ENCODE data around the gene MCM7.

Gene MCM7

DNA sequence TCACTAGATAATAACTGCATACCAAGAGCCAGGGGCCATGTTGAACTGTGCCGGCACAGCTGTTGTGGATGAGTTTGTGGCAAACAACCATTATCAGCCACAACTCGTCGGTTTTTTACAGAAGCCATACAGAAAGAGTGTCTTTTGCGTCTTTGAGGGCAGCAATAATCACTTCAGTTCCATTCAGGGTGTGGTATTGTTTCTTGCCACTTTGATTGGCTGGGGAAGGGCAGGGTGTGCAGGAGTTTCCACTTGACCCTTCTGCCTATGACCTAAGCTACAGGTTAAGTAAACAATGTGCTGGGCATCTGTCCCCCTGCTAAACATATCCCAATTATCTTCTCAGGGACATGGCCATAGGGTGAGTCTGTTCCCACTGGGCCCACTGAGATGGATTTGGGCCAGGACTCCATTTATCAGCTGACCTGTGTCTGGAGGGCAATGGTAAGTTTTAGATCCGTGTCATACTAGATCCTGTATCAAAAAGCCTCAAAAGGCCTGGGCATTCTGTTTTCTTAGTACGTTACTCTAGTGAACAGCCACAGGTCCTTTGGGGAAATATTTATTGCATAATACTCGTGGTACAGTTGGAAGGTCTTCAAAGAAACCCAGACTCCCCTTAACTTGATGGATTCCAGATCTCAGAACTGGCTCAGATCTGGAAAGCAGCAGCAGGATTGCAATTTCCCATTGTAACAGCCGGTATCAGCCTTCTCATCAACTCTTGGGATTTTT lies 35.6 kb downstream of the MCM7 start:
- peak in 1 of 3 experiments; percentile 17 for DNase-seq

DNA sequence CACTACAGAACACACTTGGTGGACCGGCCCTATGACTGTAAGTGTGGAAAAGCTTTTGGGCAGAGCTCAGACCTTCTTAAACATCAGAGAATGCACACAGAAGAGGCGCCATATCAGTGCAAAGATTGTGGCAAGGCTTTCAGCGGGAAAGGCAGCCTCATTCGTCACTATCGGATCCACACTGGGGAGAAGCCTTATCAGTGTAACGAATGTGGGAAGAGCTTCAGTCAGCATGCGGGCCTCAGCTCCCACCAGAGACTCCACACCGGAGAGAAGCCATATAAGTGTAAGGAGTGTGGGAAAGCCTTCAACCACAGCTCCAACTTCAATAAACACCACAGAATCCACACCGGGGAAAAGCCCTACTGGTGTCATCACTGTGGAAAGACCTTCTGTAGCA lies 37.0 kb downstream of the MCM7 start:
- DNase-seq: no peak

DNA sequence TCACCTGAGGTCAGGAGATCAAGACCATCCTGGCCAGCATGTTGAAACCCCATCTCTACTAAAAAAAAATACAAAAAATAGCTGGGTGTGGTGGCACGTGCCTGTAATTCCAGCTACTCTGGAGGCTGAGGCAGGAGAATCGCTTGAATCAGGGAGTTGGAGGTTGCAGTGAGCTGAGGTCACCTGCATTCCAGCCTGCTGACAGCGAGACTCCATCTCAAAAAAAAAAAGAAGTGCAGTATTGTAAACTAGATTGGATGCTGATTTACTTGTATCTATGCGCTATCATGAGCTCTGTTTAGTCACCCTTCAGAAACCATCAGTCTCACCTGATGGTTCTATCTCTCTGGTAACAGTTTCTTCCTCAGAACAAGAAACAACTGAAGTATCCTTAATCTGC lies 37.8 kb downstream of the MCM7 start:
- no peak for DNase-seq

DNA sequence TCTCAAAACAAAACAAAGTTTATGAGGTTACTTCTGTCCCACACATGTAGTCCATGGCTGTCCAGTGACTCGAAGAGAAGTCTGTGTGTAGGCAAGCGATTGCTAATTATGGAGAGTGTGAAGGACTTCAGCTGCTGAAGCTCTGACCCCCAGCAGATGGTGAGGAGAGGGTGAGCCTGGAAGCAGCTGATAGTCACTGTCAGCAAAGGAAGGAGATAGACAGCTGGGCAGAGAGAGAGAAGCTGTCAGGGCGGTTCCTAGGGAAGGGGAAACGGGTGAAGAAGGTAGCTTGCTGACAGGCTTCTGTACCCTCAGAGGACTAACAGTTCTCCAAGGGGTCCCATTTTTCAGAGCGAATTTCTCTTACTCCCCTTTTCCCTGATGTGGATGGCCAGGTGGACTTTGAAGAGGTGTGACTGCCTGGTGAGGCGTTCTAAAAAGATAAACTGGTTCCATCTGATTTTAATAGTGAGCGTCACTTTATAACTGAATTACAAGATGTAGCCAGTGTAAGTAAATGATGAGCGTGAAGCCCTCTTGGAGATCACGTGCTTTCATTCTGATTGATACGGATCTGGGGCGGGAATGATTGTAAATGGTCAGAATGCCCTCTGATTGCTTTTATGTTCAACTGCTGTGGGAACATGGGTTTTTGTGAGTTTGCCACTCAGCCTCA lies 39.5 kb downstream of the MCM7 start:
- no peak for DNase-seq

DNA sequence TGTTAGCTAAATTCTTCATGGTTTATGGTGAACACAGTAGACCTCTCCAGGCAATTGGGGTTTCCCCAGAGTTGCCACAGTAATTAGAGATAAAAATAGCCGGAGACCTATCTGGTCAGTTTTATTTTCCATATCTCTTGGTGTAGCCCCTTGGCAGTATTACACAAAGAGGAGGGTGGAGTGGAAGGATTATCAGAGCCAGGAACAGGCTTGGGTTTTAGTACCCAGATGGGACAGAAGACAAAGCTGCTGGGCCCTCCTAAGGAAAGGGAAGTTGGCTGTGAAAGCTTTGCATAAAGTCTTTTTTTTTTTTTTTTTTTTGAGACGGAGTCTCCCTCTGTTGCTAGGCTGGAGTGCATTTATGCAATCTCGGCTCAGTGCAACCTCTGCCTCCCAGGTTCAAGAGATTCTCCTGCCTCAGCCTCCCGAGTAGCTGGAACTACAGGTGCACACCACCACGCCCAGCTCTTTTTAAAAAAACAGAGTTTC lies 41.9 kb downstream of the MCM7 start:
- DNase-seq: no peak

DNA sequence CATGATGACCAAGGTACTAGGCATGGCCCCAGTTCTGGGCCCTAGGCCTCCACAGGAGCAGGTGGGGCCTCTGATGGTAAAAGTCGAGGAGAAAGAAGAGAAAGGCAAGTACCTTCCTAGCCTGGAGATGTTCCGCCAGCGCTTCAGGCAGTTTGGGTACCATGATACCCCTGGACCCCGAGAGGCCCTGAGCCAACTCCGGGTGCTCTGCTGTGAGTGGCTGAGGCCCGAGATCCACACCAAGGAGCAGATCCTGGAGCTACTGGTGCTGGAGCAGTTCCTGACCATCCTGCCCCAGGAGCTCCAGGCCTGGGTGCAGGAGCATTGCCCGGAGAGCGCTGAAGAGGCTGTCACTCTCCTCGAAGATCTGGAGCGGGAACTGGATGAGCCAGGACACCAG lies 44.2 kb downstream of the MCM7 start:
- no peak for DNase-seq

DNA sequence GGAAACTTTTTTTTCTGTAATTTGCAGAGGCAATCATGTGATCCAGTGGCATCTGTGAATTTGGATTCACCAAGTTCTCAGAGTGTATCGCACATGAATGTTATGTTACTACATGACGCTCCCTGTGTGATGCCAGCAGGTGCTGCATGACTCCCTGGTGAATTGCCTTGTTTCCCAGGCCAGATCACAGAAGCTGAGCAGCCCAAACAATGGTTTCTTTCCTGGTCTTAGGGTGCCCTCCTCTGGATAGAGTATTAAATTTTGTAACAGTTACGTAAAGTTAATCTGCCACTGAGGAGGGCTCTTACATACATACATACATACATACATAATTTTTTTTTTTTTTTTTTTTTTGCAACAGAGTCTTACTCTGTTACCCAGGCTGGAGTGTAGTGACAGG lies 48.0 kb downstream of the MCM7 start:
- peak; percentile 33 to 95 (median 76) for DNase-seq

DNA sequence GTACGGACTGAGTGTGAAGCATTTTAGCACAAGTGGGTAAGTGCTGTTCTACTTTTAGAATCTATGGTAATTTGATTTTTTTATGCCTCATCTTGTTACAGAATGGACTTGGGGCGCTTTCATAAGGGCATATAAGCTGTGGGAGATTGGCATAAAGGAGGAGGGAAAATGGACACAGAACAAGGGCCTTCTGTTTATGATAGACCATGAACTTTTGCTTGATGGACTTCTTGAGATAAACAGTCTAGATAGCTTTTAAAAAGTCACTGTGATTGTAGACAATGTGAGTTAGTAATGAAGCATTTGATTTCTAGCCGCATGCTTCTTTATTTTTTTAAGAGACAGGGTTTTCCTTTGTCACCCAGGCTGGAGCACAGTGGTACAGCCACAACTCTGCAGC lies 49.6 kb downstream of the MCM7 start:
- DNase-seq: no peak

DNA sequence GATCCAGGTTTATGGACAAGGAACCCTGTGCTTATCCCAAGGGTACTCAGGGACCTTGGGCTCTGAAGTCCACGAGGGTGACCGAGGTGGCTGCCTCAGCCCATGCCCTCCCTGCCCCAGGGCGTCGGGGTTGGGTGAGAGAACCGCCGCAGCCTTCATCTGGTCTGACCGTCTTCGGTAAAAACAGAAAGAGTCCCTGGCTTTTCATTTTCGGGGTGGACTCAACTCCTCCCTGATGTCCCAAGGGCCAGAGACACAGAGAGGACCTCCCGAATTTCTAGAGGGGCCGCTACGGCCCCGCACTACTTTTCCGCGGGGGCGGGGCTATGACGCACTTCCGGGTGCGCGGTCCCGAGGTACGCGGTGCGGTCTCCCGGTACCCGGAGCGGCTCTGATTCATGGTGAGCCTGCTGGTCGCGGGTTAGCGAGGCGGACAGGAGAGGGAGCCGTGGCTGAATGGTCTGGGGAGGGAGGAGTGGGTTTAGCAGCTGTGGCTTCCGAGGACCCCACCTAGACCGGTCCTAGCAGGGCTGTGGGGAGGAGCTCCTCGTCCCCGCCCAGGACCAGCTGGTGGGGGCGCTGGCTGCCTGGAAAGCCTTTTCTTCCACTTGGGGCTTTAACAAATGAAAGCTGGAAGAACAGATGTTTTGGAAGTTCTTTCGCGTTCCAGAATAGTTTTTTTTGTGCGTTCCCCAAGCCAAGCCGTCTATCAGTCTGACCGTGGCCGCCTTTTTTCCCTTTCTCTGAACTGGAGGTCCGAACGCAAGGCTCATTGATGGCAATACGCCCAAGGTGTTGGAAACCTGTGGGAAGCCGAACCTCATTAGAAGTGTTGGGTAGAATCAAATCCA lies 51.5 kb downstream of the MCM7 start, which contains the start of gene ZSCAN21:
TSS of gene ZSCAN21 (plus strand) at position 334 of the 851 bp plus-strand sequence. CDS start 7,233 bp downstream, outside the sequence.
- peak; percentile 88 to 91 (median 90) for DNase-seq

DNA sequence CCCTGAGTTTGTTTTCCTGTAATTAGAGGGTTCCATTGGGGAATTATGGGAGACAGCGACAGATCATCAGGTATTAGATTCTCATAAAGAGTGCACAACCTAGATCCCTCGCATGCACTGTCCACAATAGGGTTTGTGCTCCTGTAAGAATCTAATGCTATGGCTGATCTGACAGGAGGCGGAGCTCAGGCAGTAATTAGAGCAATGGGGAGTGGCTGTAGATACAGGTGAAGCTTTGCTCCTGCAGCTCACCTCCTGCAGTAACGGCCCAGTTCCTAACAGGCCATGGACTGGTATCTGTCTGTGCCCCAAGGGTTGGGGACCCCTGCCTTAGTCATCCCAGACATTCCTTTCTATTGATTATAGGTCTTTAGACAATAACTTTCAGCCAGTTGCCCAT lies 52.5 kb downstream of the MCM7 start:
- no peak for DNase-seq

DNA sequence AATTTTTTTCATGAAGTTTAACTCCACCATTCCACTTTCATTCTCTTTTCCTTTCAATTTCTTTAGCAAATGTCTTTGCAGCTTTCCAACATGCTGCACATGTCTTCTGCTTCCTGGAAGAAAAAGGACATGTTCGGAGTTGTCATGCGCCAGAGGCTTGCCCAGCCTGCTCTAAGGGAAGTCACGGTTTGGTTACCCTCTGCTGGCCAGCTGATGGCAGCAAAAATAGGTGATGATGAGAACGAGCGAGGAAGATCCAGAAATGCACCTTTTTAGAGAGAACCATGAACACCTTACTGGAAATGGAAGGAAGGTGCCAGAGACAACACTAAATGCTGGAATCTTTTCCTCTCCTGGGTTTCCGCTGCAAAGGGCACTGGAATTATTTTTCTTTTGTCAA lies 56.5 kb downstream of the MCM7 start:
- DNase-seq: no peak

Data from NCI-H1417 (cell line).